ENCODE measurements around the gene TSPY10.
"Not testable (repeated sequence)": the region's sequence is repeated elsewhere in the genome, so short reads cannot be mapped to it uniquely, and the experiment has no call there.

GRCh38 chrY:9504396-9504795, 23.3 kb upstream of the TSPY10 start:
- not testable (repeated sequence) for TF ChIP-seq CTCF (IDR thresholded peaks at IDR 0.05); ZFX (IDR thresholded peaks at IDR 0.05; ENCODE audit: borderline replicate concordance)

All from 22Rv1 (cell line).